GM12801 (cell line): Measurements from ENCODE around the gene ZBTB1.

ENCODE experiments used
- TF ChIP-seq, protein P1 (sequence below): IDR thresholded peaks from one replicate; pipeline ENCODE4 v1.5.1; 2011; ENCODE audit warnings: control low read depth; ENCODE audit not compliant: insufficient read length; ENCODE audit errors: extremely low read depth

Gene ZBTB1

DNA sequence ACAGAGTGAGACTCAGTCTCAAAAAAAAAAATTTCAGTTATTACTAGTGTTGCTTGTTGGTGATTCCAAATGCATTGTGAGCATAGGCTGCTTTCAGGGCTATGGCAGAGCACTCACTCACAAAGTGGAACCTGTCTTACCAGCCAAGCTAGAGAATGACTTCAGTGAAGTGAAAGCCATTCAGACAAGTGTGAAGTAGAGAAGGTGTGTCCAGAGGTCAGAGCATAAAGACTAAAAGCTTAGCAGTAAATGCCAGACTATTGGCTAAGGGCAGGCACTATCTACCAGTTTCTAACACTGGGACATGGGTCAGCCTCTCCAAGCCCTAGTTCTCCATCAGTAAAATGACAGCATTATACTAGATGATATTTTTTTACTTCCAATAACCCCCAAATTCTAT is 57.9 kb downstream of the ZBTB1 start:
- TF ChIP-seq, protein P1, sequence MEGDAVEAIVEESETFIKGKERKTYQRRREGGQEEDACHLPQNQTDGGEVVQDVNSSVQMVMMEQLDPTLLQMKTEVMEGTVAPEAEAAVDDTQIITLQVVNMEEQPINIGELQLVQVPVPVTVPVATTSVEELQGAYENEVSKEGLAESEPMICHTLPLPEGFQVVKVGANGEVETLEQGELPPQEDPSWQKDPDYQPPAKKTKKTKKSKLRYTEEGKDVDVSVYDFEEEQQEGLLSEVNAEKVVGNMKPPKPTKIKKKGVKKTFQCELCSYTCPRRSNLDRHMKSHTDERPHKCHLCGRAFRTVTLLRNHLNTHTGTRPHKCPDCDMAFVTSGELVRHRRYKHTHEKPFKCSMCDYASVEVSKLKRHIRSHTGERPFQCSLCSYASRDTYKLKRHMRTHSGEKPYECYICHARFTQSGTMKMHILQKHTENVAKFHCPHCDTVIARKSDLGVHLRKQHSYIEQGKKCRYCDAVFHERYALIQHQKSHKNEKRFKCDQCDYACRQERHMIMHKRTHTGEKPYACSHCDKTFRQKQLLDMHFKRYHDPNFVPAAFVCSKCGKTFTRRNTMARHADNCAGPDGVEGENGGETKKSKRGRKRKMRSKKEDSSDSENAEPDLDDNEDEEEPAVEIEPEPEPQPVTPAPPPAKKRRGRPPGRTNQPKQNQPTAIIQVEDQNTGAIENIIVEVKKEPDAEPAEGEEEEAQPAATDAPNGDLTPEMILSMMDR: no peak

DNA sequence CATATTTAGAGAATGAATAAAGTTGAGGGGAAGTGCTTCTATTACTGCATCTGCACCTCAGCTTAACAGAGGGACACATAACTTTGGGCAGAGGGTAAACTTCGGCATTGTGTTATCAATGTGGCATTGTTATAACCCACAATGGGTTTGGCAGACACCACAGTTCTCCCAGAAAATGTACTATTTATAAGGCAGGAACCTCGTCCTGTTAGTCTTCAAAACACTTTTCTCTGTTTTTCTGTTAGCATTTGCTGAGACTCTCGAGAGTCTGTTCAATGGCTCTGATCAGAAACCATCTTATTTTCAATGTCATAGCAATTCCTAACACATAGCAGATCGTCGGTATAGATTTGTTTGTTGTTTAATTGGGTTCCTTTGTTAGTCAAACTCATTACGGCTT is 59.1 kb downstream of the ZBTB1 start:
- TF ChIP-seq, protein P1: no peak

DNA sequence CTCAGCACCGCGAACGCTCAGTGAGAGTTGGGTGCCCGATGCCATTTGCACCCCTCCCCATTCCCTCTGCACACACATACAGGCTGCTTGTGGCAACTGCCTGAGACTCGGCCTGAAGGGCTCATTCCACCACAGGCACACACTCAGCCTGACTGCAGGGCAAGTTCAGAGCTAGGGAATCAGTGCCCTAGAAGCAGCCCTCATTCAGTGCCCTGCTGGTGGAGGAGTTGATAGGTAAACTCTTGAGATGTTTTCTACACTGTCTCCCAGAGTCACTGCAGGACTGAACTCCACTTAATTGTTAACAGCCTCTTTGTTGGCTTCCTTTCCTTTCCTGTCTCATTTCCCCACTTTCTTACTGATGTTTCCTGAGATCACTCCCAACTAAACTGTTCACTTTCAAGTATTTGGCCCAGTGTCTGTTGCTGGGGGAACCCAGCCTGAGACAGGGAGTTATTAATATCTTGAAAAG is 62.1 kb downstream of the ZBTB1 start:
- TF ChIP-seq, protein P1: no peak

DNA sequence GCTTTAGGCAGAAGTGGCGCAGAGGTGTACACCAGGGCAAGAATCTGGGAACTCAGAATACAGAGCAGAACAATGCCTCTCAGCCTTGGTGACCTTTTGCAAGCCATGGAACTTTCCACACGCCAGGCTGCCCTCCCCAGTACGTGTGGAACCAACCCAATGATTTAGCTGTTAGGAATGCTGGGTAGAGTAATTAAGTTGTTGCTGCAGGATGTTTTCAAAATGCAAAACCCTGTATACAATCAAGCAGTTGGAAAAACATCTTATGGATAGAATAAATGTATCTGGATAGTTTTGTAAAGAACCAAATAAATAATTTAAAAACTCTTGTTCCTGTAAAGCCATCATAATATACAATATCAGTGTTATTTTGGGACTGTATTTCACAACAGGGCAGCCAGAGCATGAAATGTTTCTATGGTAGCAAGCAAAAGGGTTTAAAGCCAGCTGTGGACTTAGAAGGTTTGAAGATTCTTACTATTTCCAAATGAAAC is 64.6 kb downstream of the ZBTB1 start:
- TF ChIP-seq, protein P1: no peak

DNA sequence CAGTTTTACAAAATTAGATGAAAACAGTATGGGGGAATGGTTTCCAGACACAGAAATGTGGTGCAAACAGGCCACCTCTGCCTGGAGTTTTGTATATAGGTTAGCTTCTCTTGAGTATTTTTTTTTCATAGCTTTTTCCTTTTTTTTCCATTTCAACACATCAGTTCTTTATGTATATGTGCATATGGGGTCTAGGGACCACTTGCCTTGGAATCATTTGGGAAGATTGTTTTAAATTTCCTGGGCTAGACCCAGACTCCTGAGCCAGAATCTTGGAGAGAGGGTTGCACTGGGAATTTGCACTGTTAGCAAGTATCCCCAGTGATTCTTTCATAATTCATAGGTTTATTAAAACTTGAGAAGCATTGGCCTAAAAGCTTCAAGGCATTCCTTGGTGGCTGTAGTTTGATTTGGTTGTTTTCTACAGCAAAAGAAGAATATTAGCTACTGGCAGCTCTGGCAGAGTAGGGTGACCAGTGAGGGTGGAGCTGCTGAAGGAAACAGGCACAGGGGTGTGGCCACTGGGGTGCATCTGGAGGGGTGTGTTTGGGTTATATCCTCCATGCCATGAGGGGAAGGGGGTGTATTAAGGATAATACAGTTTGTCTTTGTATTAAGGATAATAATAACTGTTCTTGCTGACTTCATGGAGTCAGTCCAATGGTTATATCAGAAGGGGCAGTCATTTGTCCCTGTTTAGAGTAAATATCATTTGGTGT is 68.0 kb downstream of the ZBTB1 start:
- TF ChIP-seq, protein P1: no peak

DNA sequence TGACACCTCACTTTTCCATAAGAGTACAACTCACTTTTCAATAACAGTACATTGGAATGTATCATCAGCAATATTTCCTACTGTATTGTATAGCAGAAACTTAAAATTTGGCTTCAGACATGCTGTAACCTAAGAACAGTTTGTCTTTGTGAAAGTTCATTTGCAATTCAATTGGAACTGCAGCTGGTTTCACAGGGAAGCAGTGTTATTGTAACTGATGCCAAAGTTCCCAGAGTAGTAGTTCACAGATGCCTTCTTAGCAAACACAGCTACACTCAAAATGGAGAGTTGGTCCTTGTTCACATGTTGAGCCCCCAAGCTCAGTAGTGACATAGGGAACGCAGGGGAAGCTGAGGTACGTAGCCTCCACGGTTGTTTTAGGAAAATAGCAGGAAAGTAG is 68.5 kb downstream of the ZBTB1 start:
- TF ChIP-seq, protein P1: no peak
